Adrenal gland (tissue), 12 donors: ENCODE data around the gene CREBZF. TPM values are rescaled to one million over a fixed set of nuclear protein-coding genes. Genes with fewer than 3 reads are reported as not detected.
"Not testable (repeated sequence)": the region's sequence is repeated elsewhere in the genome, so short reads cannot be mapped to it uniquely, and the experiment has no call there.

Experiments
- DNase-seq, 7 donors: peaks; one replicate each; pipeline ENCODE4 v3.0.0-alpha.2; 2019 to 2020
- H3K27ac ChIP-seq, 5 donors: fragments of 200-600 bp; sonication (generic) in 4 of 5; 1 replicate in 3 of 5; 2 replicates in 2 of 5; pipeline versions ENCODE4 v1.5.1 to v1.8.0; 2016 to 2020; ENCODE audit warnings: mild to moderate bottlenecking in 1 of 5
- H3K27me3 ChIP-seq: fragments of 200-600 bp; 2 replicates; pipeline ENCODE4 v1.8.0; 2021
- H3K36me3 ChIP-seq, 2 donors: fragments of 200-600 bp; replicated peaks in 1 of 2; 1 replicate in 1 of 2; 2 replicates in 1 of 2; pipeline versions ENCODE4 v1.5.1 to v1.8.0; 2018 to 2022
- H3K4me1 ChIP-seq, 2 donors: fragments of 200-600 bp; replicated peaks in 1 of 2; 1 replicate in 1 of 2; 2 replicates in 1 of 2; pipeline versions ENCODE4 v1.5.1 to v1.8.0; 2018 to 2021
- H3K4me3 ChIP-seq, 4 donors: fragments of 200-600 bp; sonication (generic) in 3 of 4; one replicate each; pipeline ENCODE4 v1.5.1; 2016 to 2018
- H3K9me3 ChIP-seq, 3 donors: fragments of 200-600 bp; sonication (generic) in 1 of 3; replicated peaks in 1 of 3; 1 replicate in 2 of 3; 2 replicates in 1 of 3; pipeline versions ENCODE4 v1.5.1 to v1.8.0; 2016 to 2021
- POLR2A ChIP-seq, 2 donors: fragments of 450-650 bp; IDR thresholded peaks; one replicate each; pipeline ENCODE4 v1.6.1; 2017; ENCODE audit warnings: antibody characterized with exemption in 2 of 2, mild to moderate bottlenecking in 2 of 2, moderate library complexity in 1 of 2
- WGBS, 4 donors: extraction: QIAGEN DNeasy Blood & Tissue Kit in 2 of 4; methylation state at CpG; one replicate each; pipeline versions ENCODE4 v1.1.5 to v1.1.7; 2013 to 2017; 5-methylcytosine and 5-hydroxymethylcytosine counted together
- intact Hi-C, 2 donors: fragments of 100-400 bp; cut with DNase I; formaldehyde crosslinking; loops; one replicate each; pipeline versions ENCODE4 v1.14.1 to v1.15.0; 2022 to 2023
- polyA plus RNA-seq, 3 donors: library from polyadenylated mRNA; stranded (reverse); fragments of 200-250 nt in 2 of 3; fragments of 350-450 nt in 1 of 3; fragmentation: Illumina TruSeq in 1 of 3; extraction: RNeasy Lipid Tissue Mini Kit (QIAGEN cat#74804) in 1 of 3; gene quantifications; one replicate each; pipeline ENCODE4 v1.2.3, GENCODE V29; 2013 to 2014
- total RNA-seq, 9 donors: library from RNA; depleted of rRNA in 4 of 9; stranded (reverse); fragments of >200 nt in 4 of 9; fragments of 120-200 nt in 1 of 9; fragmentation: NEBNext Ultra II Directional in 1 of 9; extraction: Animal tissue kit (Norgen Biotek cat#: 25700) in 1 of 9; gene quantifications; one replicate each; pipeline versions ENCODE4 v1.1.0 to v1.2.4, GENCODE V29; 2013 to 2023
- TF ChIP-seq, protein P1 (sequence below), 6 experiments: fragments of 450-650 bp in 4 of 6; fragments of 200-600 bp in 2 of 6; sonication (generic) in 1 of 6; IDR thresholded peaks; 1 replicate in 5 of 6; 2 replicates in 1 of 6; pipeline versions ENCODE4 v1.5.1 to v1.8.0; 2016 to 2021; ENCODE audit warnings: antibody characterized with exemption in 6 of 6, mild to moderate bottlenecking in 2 of 6, moderate library complexity in 1 of 6
- donor health status: healthy with polysubstance abuse.
- donor health status: Bipolar disorder and iron deficiency.
- donor health status: DM: yes; HTN: yes; CAD: no.
- donor health status: DM: no; HTN: no; CAD: no.
- donor health status: DM: no; HTN: no; CAD: no.
- donor health status: DM: yes; HTN: yes; CAD: no.

Gene CREBZF
- total and polyA plus RNA-seq, 12 donors = 15.8 to 78.6 (median 38.2) TPM

- H3K4me3 ChIP-seq = peak within 1 kb of the TSS in 3 of 4 donors; percentile 57 to 79 (median 65)
- peak; percentile 25 to 57 (median 34) for DNase-seq
- no peaks in the 10 kb centered on the region for H3K9me3 ChIP-seq
- TF ChIP-seq, protein P1, sequence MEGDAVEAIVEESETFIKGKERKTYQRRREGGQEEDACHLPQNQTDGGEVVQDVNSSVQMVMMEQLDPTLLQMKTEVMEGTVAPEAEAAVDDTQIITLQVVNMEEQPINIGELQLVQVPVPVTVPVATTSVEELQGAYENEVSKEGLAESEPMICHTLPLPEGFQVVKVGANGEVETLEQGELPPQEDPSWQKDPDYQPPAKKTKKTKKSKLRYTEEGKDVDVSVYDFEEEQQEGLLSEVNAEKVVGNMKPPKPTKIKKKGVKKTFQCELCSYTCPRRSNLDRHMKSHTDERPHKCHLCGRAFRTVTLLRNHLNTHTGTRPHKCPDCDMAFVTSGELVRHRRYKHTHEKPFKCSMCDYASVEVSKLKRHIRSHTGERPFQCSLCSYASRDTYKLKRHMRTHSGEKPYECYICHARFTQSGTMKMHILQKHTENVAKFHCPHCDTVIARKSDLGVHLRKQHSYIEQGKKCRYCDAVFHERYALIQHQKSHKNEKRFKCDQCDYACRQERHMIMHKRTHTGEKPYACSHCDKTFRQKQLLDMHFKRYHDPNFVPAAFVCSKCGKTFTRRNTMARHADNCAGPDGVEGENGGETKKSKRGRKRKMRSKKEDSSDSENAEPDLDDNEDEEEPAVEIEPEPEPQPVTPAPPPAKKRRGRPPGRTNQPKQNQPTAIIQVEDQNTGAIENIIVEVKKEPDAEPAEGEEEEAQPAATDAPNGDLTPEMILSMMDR (IDR thresholded peaks at IDR 0.05) = no peak
- TF ChIP-seq POLR2A (IDR thresholded peaks at IDR 0.05) = no peak
- peak within 1 kb of the TSS; percentile 74 to 95 (median 80) for H3K27ac ChIP-seq
- intact Hi-C loops = loop anchor here in 1 of 2 donors (5.0 kb wide), 1 partner anchor 35 kb away; no protein-coding TSS in a partner anchor
- H3K4me1 ChIP-seq = peaks cover 10 to 35% of the 10 kb centered on the region in 2 donors
- 0 to 1% (median 1%) methylated on average over 16 to 23 of the region's 23 CpGs for WGBS, 4 donors
- H3K27me3 ChIP-seq = no peaks in the 10 kb centered on the region
- no peaks in the 10 kb centered on the region for H3K36me3 ChIP-seq
Observed at GRCh38 chr11:85627332-85627997, 37.5 kb downstream of the CREBZF start, which contains the start of gene DLG2. Gene DLG2, minus strand, starts transcription at chr11:85627344.

- Histone ChIP-seq H3K9me3 (no peaks in the 10 kb centered on the region), H3K27me3 (no peaks in the 10 kb centered on the region), H3K36me3 (no peaks in the 10 kb centered on the region), H3K27ac (peak overlapping the region in 1 of 5 donors; percentile 77), H3K4me3 (peak overlapping the region in 2 of 4 donors; percentile 65 to 79), H3K4me1 (peaks cover 10 to 35% of the 10 kb centered on the region in 2 donors)
- 33 to 55% (median 45%) methylated on average over 2 of the region's 2 CpGs for WGBS, 4 donors
- DNase-seq = peak in 5 of 7 donors; percentile 5 to 43 (median 26)
- intact Hi-C loops = loop anchor here in 1 of 2 donors (5.0 kb wide), 1 partner anchor 36 kb away; no protein-coding TSS in a partner anchor
- TF ChIP-seq POLR2A (IDR thresholded peaks at IDR 0.05) = no peak
- TF ChIP-seq, protein P1 (IDR thresholded peaks at IDR 0.05) = no peak
Observed at GRCh38 chr11:85626496-85626895, 38.4 kb downstream of the CREBZF start.

GRCh38 chr11:85620256-85620655 lies 44.7 kb downstream of the CREBZF start:
- TF ChIP-seq POLR2A (IDR thresholded peaks at IDR 0.05) = no peak
- TF ChIP-seq, protein P1 (IDR thresholded peaks at IDR 0.05) = no peak
- peaks cover 0 to 5% of the 10 kb centered on the region in 2 donors for H3K4me1 ChIP-seq
- WGBS, 4 donors = 78 to 91% (median 86%) methylated on average over 3 of the region's 3 CpGs
- no peak overlapping the region for H3K4me3 ChIP-seq
- no peaks in the 10 kb centered on the region for H3K9me3 ChIP-seq
- no peaks in the 10 kb centered on the region for H3K36me3 ChIP-seq
- no peak overlapping the region for H3K27ac ChIP-seq
- intact Hi-C loops = no loop called here
- no peak for DNase-seq
- no peaks in the 10 kb centered on the region for H3K27me3 ChIP-seq

GRCh38 chr11:85619499-85619898 lies 45.4 kb downstream of the CREBZF start:
- peak in 5 of 7 donors; percentile 15 to 49 (median 31) for DNase-seq
- no peak overlapping the region for H3K4me3 ChIP-seq
- no peaks in the 10 kb centered on the region for H3K27me3 ChIP-seq
- TF ChIP-seq, protein P1 (IDR thresholded peaks at IDR 0.05) = no peak
- TF ChIP-seq POLR2A (IDR thresholded peaks at IDR 0.05) = no peak
- 79 to 82% (median 80%) methylated on average over 6 of the region's 6 CpGs for WGBS, 4 donors
- H3K27ac ChIP-seq = no peak overlapping the region
- no peaks in the 10 kb centered on the region for H3K36me3 ChIP-seq
- H3K9me3 ChIP-seq = no peaks in the 10 kb centered on the region
- H3K4me1 ChIP-seq = no peaks in the 10 kb centered on the region
- intact Hi-C loops = no loop called here

- H3K4me3 ChIP-seq, H3K9me3 ChIP-seq: not testable (repeated sequence)
- WGBS, 4 donors = 76 to 89% (median 86%) methylated on average over 2 of the region's 2 CpGs
Observed at GRCh38 chr11:85611643-85612042, 53.3 kb downstream of the CREBZF start.

More at GRCh38 chr11:85611643-85612042, 53.3 kb downstream of the CREBZF start:
- DNase-seq, intact Hi-C loops, H3K27ac ChIP-seq, H3K27me3 ChIP-seq, H3K36me3 ChIP-seq, H3K4me1 ChIP-seq: not testable (repeated sequence)
